Stimulated activated CD8-positive, alpha-beta memory T cell treated with anti-CD3 and anti-CD28 coated beads, Interleukin-15, amount 100 ng/mL, for 1 hour (primary cell): ENCODE data around the gene LHX4.

Source experiments
- DNase-seq: peaks from one replicate; pipeline ENCODE4 v3.0.0-alpha.2; 2020; ENCODE audit warnings: low read depth

LHX4 gene

DNA sequence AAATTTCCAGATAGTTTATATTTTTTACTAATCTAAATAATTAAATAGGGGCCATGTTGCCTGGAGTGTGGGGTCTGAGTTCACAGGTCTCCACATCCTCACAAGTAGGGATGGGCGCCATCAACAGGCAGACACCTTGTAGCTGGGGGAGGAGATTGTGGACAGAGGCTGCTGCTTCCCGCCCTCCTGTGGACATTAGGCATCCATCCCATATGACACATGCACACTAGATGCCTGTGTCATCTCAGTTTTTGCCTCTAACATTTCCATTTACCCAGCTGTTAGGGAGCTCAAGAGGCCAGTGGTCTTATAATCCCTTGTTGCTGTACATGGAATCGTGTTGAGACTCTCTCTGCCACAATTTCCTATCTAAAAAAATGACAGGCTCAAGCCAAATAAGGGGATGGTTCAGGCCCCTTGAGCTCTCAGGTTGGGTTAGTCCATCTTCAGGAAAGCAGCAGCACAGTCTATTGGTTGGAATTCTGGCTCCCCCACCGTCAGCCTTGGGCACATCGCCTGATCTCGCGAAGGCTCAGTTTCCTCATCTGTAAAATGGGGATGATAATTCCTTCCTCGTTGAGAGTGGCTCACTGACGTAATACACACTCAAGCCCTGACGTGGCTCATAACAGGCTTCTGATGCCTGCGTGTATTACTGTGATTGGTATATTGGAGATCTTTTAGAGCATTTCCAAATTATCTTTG lies 13.6 kb downstream of the LHX4 start:
- DNase-seq, result no peak

DNA sequence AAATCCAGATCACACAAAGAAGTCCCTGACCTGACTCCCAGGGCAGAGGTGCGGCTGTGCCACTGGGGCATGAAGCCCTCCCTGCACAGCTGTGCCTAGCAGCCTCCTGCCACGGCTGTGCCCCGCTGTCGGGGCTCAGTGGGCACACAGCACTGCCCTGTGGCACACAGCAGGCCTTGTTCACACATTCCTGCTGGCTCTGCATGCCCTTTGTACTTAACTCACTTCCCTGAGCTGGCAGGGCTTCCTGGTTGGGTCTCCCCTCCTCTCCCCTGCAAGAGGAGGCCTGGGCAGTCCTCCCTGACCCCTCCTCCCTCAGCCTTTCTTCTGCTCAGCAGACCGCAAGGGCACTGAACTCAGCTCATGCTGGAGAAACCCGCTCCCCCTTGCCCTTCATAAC lies 14.8 kb downstream of the LHX4 start:
- no peak for DNase-seq

DNA sequence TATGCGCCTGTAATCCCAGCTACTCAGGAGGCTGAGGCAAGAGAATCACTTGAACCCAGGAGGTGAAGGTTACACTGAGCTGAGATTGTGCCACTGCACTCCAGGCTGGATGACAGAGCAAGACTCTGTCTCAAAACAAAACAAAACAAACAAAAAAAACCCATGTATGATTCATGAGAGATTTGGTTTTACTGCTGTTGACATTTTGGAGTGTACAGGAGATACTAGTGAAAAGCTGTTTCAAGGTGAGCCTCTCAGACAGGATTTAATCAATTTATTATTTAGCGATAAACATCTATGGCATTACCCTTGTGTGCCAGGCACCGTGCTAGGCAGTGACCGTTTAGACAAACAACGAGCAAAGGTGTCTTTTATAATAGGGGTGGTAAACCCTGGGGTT lies 16.5 kb downstream of the LHX4 start:
- DNase-seq, result no peak

DNA sequence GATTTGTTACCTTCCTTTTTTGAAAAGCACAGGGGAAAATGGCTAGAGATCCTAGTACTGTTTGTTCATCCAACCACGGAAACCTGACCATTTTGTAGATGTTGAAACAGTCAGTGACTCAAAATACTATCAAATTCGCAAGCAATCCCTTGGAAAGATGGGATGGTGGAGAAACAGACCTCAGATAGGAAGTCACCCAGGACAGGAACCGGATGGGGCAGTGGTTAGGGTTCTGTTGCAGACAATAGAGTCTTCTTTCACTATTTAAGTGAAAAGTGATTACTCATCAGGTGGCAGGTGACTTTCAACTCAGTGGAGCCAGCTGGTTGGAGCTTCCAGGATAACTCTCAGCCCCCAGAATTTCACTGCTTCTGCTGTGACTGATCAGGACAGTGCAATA lies 17.0 kb downstream of the LHX4 start:
- DNase-seq, result no peak

DNA sequence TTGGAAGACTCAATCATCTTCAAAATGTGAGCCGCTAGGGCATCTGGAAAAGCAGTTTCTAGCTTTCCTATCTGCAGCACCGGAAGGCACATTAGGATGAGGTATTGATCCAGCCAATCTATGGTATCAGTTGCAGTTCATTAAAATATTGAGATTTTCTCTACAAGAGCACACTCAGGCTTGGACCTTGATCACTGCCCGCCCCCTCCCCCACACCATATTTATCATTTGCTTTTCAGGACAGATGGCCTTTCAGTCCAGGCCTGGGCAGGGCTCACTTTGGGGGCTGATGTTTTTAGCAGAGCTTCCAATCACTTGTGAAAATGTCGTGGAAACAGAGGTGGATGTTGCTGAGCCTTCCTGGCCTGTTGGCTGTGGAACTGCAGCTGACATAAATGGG lies 17.5 kb downstream of the LHX4 start:
- no peak for DNase-seq

DNA sequence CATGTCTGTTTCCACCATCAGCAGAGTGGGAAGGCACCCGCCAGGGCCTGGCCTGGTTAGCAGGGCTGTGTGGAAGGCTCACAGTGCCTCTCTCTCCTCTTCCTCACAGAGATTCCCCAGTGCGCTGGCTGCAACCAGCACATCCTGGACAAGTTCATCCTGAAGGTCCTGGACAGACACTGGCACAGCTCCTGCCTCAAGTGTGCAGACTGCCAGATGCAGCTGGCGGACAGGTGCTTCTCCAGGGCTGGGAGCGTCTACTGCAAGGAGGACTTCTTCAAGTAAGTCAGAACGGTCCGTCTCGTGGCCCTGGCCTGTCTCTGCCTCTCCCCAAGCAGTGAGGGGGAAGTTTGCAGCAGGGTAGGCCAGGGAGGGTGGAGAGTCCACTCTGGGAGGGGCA lies 18.1 kb downstream of the LHX4 start:
- DNase-seq, result no peak

DNA sequence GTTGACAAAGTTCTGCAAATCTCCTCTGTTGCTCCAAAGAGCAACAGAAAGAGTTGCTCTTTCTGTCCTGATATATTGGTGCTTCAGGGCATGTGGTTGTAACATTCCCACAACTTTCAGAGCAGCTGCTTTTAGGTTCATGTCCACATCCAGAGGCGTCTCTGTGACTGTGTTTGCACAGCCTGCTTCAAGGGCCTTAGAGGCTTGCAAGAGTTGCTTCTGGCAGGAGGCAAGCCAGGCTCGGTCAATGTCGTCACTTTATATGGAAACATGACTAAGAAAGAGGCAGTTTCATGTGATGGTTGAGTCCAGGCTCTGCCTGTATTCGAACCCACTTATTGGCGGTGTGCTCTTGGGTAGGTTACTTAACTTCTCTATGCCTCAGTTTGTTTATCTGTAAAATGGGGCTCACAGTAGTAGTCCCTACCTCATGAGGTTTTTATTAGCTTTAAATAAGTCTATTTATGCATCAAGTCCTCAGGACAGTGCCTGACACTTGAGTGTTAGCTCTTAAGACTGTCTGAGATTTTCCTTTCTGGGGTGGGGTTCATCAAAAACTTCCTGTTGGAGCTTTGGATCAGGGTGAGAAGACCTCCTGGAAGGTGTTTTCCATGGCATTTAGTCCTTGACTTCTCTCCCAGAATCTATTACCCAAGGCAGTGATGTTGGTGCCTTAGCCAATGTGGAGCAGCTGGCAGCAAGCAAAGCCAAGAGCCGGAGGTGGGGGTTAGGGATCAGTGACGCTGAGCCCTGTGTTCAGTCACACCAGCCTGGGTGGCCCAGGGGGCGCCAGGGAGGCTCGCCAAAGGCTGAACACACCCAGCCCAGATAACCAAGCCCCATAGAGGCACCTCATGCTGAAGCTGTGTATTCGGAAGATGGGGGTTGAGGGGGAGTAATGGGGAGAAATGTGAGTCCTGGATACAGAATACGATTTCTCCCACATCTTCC lies 18.9 kb downstream of the LHX4 start:
- no peak for DNase-seq

DNA sequence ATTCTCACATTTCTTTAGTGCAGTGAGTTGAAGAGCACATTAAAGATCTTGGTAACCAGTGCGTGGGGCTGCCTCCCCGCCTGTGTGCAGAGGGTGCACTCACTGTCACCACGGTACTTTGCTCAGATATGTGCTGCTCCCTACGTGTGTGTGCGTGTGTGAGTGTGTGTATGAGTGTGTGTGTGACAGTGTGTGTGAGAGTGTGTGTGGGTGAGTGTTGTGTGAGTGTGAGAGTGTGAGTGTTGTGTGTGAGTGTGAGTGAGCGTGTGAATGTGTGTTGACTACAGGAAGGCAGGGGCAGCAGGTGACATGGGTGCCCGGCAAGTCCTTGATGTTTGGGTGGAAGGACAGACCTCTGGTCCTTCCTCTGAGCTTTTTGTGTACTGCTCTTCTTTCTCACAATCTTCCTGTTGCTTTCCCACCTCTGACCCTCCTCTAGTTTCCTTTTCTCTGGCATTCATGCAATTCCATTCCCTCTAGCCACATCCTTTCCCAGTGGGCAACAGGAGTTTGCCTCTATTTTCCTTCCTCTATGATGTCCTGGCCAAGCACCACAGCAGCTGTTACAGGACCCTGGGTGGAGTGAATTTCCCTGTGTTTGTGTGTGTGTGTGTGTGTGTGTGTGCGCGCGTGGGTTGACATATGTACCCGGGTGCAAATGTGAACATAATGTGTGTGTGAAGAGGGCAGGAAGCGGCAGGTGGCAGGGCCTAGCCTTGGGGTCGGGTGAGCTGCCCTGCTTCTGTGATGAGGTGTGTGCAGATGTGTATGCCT lies 19.8 kb downstream of the LHX4 start:
- DNase-seq, result no peak

DNA sequence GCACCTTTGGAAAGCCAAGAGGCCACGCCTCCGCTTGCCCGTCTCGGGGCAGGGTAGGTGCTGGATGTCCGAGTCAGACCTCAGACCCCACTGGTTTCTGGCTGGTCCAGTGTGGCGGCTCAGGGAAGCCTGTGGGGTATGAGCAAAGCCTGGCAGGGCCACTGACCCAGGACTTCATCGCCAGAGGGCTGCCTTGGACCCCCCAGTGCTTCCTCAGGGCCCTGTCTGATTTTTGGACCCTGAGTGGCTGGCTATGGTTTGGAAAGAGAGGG lies 20.4 kb downstream of the LHX4 start:
- no peak for DNase-seq

DNA sequence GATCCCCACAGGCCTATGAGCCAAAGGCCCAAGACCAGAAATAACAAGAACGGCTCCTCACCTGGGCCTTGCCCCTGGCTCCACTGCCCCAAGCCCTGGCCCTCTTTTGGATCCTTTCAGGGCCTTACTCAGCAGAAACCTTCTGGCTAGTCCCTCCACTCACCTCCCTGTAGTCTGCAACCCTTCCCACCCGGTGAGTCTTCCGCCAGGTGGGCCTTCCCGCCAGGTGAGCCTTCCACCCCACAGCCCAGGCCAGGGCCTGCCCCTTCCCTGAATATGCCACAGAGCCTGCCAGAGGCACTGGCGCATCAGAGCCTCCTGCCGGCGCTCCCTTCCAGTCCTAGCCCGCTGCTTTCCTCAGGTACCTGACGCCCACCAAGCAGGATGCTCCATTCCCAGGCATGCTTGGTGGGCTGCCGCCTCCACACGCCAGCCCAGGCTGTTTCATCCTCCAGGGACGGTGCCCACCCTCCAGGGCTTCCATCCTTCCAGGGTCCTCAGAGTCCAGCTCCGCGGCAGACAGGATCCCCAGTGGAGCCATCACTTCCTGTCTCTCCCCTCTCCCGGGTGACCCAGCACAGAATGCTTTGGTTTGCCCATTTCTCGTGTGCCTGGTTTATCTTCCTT lies 20.9 kb downstream of the LHX4 start:
- DNase-seq, result no peak

DNA sequence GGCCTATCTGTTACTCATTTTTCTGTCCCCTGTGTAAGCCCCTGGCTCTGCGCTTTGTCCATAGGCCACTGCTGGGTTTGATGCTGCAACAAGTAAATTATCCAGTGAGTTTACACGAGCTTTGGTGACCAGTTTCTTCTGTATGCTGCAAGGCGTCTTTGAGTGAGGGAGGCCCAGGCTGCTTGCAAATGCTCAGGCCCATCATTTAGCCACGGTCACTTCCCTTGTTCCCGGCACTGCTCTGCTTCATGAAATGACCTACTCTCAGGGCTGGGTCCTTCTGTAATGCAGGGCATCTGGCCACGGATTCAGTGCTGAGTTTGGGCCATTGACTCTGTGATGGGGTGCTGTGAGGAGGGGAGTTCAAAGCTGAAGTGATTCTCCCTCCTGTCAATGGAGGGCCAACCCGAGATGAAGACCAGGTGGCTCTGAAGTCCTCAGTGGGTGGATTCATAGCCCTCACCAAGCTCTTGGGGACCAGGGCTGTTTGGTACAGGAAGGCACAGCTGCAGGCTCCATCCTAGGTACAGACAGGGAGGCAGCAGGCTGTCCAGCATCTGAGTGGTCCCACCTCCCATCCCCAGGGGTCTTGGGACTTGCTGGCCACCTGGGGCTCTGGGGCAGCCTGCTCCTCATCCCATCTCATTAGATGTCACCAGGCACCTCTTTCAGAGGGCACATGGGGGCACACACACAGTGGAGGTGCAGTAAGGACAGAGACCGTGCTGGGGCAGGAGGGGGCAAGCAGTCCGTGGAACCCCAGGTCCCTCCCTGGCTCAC lies 21.7 kb downstream of the LHX4 start:
- no peak for DNase-seq

DNA sequence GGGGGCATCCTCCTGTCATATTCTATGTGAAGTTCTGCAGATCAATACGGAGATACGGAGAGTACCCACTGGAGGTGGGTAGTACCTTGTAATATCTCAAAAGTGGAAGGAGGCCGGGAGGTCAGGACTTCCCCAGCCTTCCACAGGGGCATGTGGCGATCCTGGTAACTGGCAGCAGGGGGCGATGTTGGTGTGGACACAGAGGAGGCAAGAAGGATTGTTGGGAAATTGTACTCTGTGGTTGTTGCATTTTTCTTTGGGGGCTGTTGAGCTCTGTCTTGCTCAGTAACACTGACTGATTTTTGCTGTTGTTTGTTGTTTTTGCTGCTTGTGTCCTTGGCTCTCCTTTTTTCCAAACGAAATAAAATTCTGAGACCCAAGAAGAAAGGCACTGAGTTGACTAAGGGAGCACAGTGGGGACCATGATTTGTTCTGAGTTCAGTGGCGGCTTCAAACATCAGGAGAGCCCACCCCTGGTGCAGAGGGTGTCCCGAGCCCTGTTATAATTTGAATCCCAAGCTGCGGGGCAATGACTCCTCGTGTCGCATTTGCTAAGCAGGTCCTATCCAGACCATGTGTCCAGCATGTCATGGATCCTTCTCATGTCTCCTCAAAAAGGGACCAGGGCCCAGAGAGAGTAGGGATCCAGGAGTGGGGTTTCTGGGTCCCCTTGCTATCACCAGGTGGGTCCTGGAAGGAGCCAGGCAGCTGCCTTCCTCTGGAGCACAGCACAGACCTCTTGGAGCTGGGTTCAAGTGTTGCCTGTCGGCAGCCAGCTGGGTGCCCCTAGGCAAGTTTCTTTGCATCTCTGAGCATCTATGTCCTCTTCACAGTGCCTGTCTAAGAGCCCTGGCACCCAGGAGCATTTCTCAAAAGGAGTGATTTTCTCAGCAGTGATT lies 22.8 kb downstream of the LHX4 start:
- DNase-seq, result peak; percentile 41

DNA sequence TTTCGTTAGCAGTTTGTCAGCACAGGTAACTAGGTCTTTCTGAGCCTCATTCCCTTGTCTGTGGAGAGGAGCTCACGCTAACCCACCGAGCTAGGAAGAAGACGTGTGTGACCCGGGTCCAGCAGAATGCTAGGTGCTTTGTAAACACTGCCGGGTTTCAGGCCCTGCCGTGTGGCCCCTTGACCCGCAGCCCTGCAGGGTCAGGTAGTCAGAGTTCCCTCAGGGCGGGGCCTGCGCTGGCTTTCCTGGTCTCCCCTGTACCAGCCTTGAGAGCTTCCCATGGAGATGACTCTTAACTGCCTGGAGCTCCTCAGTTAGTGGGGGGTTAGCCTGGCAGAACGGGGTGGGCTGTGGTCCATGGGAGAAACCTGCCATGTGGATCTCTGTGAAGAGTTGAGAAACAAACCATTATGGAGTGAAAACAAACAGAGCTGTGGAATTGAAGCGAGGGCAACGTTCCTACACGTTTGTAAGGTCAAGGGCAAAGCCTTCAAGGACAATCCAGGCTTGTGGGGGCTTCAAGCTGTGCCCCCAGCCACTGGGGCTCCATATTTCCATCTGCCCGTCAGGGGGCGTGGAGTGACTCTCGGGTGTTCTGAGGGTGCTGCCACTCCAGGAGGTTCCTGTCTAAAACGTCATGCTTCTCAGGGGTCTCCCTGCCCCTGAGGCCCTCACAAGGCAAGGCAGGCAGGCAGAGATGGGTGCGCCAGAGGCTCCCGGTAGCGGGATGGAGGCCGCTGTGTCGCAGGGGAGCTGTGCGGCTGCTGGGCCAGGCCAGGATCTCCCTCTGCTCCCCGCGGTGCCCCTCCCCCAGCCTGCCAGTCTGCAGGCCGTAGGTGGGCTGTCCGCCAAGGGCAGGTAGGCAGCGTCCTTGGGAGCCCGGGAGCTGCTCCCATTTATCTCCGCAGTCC lies 23.8 kb downstream of the LHX4 start:
- DNase-seq, result no peak

DNA sequence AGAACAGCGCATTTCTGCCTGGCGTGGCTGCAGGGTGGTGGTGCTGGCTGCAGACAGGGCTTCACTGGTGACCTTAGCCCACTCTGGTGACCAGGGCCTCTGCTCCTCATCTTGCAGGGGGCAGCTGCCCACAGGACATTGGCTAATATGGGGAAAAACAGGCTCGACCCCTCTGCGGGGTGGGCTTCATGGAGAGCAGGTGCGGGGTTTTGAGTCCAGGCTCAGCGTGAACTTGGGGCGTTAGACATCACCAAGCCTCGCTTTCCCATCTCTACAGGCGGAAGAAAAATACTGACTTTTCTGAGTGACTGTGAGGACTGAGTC lies 24.4 kb downstream of the LHX4 start:
- DNase-seq, result no peak

DNA sequence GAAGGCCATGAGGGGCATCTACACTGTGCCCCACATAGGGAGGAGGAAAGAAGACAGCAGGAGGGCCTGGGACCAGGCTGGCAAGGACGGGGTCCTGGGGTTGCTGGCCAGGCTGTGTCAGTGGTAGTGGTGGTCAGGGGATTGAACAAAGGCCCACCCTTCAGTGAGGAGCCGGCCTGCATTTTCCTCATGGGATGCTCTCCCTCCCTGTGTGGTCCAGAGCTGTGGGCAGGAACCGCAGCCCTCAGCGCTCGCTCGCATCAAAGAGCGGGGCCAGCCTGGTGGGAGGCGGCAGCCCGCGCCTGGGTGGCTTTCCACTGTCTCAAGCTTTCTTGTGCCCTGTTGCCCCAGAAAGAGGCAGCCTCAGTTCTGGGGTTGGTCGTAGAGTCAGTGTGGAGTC lies 24.8 kb downstream of the LHX4 start:
- no peak for DNase-seq

DNA sequence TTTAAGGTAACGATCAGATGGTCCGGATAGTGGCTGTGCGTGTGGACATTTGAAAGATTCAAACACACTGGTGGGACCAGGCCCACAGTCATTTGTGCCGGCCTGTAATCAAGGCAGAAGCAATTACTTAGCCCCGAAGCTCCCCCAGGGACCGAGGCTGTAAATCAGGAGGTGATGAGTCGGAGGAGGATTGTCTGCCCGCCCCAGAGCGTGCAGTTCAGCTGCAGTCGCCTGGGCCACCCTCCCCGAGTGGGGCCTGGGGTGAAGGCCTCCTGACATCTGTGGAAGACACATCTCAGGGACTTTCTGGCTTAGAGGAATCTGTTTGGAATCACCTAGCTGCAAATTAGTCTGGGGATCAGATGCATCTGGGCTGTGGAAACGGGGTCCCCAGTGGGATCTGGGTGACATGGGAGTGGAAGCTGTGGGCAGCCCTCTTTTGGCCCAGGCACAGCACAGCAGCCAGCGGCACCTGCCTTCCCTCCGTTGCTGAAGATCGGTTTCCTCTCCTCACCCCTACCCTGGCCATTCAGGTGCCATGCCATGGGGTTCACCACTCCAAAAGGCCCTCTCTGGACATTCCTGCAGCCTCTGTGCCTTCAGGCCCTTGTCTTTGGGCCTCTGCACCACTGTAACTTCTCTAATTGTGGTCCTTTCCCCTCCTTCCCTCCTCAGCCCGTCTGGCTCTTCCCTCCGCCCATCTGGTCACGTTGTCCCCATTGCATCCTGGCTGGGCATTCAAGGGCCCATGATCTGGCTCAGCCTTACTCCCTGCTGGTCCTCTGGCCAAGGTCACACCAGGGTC lies 25.7 kb downstream of the LHX4 start:
- no peak for DNase-seq

DNA sequence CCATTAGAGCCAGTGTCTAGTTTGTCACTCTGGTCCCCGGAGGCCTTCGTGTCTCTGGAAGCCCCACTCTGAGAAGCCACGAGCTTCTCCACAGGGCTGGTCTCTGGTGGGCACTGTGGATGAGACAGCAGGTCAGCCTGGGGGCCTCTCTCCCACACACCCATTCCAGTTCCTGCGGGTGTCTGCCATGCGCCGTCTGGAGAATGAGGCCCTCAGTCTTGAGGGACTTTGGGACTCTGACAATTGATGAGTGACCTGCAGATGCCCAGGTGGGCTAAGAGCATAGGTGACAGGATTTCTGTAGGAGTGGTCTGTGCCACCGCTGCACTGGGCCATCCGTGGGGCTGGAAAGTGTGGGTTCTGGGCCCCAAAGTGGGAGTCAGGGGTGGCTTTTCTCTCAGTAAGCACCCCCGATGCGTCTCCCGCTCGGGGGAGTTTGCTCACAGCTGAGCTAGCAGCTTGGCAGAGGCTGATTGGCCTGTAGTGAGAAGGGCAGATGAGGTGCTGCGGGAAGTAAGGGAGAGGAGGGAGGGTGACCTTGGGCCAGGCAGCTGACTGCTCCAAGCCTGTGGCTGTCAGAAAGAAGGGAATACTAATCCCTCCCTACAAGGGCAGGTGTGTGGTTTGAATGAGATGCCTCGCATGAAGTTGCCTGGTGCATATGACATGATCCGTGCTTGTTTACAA lies 26.4 kb downstream of the LHX4 start:
- no peak for DNase-seq

DNA sequence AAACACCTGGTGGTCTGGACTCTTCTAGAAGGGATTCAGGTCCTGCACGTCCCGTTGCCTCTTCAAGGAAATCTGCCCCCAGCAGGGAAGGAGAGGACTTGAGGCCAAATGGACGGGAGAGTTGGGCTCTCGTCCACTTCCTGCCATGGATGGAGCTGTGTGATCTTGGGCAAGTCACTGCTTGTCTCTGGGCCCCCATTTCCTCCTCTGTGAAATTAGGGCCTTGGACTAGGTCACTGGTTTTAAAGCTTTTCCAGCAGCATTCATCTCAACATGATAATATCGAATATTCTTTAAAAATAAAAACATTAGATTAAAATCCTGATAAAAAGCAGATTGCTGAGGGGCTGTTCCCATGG lies 26.9 kb downstream of the LHX4 start:
- no peak for DNase-seq
